Stimulated activated CD8-positive, alpha-beta memory T cell treated with anti-CD3 and anti-CD28 coated beads, Interleukin-7, amount 100 ng/mL, for 24 hours (primary cell): ENCODE data around the gene TDRD12.
"Not testable (repeated sequence)": the region's sequence is repeated elsewhere in the genome, so short reads cannot be mapped to it uniquely, and the experiment has no call there.

ENCODE experiments used
- DNase-seq: peaks from one replicate; pipeline ENCODE4 v3.0.0-alpha.2; 2020; ENCODE audit warnings: low read depth

TDRD12 gene

GRCh38 chr19:32748497-32748896, 28.9 kb downstream of the TDRD12 start:
- no peak for DNase-seq

- DNase-seq, result no peak
Observed at GRCh38 chr19:32748948-32749347, 29.4 kb downstream of the TDRD12 start.

GRCh38 chr19:32749361-32749760, 29.8 kb downstream of the TDRD12 start:
- no peak for DNase-seq

GRCh38 chr19:32750441-32751055, 31.0 kb downstream of the TDRD12 start:
- DNase-seq, result no peak

- DNase-seq, result no peak
Observed at GRCh38 chr19:32751066-32751465, 31.5 kb downstream of the TDRD12 start.

- DNase-seq, result no peak
Observed at GRCh38 chr19:32757189-32757588, 37.6 kb downstream of the TDRD12 start.

- not testable (repeated sequence) for DNase-seq
Observed at GRCh38 chr19:32765365-32765764, 45.8 kb downstream of the TDRD12 start.

GRCh38 chr19:32767951-32768679, 48.5 kb downstream of the TDRD12 start:
- DNase-seq, result no peak

GRCh38 chr19:32771596-32771995, 52.0 kb downstream of the TDRD12 start:
- DNase-seq, result no peak

GRCh38 chr19:32773126-32773525, 53.6 kb downstream of the TDRD12 start:
- no peak for DNase-seq

GRCh38 chr19:32779082-32779481, 59.5 kb downstream of the TDRD12 start:
- DNase-seq, result no peak

- DNase-seq, result no peak
Observed at GRCh38 chr19:32781280-32781679, 61.7 kb downstream of the TDRD12 start.

- not testable (repeated sequence) for DNase-seq
Observed at GRCh38 chr19:32782089-32782488, 62.5 kb downstream of the TDRD12 start.

- not testable (repeated sequence) for DNase-seq
Observed at GRCh38 chr19:32787161-32787813, 67.7 kb downstream of the TDRD12 start.

- not testable (repeated sequence) for DNase-seq
Observed at GRCh38 chr19:32787895-32788294, 68.3 kb downstream of the TDRD12 start.

GRCh38 chr19:32789429-32789828, 69.9 kb downstream of the TDRD12 start:
- no peak for DNase-seq

- DNase-seq, result no peak
Observed at GRCh38 chr19:32798201-32798600, 78.6 kb downstream of the TDRD12 start.

GRCh38 chr19:32800191-32800590, 80.6 kb downstream of the TDRD12 start:
- DNase-seq, result no peak

GRCh38 chr19:32800754-32801153, 81.2 kb downstream of the TDRD12 start:
- no peak for DNase-seq

- no peak for DNase-seq
Observed at GRCh38 chr19:32802840-32803239, 83.3 kb downstream of the TDRD12 start.

- no peak for DNase-seq
Observed at GRCh38 chr19:32808236-32808635, 88.7 kb downstream of the TDRD12 start.

GRCh38 chr19:32809254-32809653, 89.7 kb downstream of the TDRD12 start:
- no peak for DNase-seq

GRCh38 chr19:32809754-32810153, 90.2 kb downstream of the TDRD12 start:
- no peak for DNase-seq
